DMS114 treated with DMSO at 0.1 percent for 48 hours (cell line): Measurements from ENCODE around the gene NR5A1.

Source experiments
- DNase-seq: peaks from one replicate; lab custom pipeline; 2025; ENCODE audit not compliant: unreplicated experiment; lab: John Stamatoyannopoulos, UW

NR5A1 gene

DNA sequence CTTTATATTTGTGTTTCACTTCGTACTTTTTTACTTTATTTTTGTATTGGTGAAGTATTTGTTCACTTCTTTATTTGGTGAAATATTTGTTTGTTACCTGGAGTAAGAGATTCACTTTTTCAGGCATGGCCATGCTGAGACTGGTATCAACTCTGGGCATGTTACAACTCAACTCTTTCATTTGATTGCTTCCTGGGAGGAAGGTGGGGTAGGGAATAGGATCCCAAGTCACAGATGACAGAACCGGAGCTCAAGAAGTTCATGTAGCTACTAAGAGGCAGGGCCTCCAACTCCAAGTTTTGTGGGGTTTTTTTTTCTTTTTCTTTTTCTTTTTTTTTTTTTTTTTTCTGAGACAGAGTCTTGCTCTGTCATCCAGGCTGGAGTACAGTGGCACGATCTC is 63.0 kb downstream of the NR5A1 start:
- no peak for DNase-seq

DNA sequence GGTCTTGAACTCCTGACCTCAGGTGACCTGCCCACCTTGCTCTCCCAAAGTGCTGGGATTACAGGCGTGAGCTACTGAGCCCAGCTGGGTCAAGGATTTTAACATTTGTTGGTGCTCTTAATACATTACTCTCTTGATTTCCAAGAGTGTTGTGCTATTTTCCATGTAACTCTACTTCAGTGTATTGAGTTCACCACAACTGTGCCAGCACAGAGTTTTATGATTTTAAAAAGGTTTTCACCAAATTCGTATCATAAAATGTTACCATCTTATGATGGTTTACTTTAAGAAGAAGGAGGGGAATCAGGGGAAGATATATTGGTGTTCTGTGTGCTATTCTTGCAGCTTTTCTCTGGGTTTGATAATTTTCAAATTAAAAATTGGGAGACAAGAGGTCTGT is 63.6 kb downstream of the NR5A1 start:
- DNase-seq: no peak

DNA sequence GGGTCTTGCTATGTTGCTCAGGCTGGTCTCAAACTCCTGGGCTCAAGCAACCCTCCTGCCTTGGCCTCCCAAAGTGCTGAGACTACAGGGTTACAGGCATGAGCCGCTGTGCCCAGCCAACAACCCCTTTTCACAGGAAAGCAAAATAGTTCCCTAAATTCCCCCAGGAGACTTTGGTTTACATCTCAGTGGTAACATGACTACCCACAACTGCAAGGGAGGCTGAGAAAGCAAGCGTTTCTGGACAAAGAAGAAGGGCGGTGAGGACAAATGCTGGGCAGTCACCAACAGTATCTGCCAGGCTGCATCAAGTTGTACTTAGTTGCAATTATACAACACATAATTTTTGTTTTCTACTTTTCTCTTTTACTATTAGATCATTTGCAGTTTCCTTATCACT is 64.4 kb downstream of the NR5A1 start:
- DNase-seq: no peak

DNA sequence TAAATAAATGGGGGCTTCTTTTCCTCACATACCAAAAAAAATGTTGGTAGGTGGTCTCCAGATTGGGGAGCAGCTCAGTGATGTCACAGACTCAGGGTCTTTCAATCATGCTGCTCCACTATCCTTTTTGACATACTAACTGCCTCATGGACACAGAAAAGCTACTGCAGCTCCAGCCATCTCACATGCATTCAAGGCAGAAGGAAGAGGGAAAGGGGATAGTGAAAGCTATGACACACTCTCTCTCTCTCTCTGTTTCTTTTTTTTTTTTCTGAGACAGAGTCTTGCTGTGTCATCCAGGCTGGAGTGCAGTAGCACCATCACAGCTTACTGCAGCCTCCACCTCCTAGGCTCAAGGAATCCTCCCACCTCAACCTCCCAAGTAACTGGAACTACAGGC is 64.8 kb downstream of the NR5A1 start:
- no peak for DNase-seq

- DNase-seq: no peak
Measured at GRCh38 chr9:124441291-124441690, 65.9 kb downstream of the NR5A1 start.

DNA sequence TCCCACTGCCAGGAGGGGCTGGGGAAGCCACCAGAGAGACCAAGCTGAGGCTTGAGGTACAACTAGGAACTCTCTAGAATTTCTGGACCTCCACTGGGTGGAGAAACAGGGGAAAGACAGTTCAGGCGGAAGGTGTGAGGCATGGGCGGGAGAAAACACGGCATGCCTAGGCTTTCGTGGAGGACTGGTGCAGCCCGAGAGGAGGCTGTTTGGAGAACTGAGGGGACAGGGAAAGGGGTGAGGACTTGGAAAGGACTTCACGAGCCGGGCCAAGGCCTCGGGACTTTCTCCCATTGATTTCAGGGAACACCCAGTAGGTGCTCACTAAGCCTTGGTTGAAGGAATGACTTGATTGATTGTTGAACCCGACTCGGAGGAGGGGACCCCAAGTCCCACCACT is 66.4 kb downstream of the NR5A1 start:
- DNase-seq: no peak

GRCh38 chr9:124439686-124440243 is 67.4 kb downstream of the NR5A1 start:
- DNase-seq: no peak

DNA sequence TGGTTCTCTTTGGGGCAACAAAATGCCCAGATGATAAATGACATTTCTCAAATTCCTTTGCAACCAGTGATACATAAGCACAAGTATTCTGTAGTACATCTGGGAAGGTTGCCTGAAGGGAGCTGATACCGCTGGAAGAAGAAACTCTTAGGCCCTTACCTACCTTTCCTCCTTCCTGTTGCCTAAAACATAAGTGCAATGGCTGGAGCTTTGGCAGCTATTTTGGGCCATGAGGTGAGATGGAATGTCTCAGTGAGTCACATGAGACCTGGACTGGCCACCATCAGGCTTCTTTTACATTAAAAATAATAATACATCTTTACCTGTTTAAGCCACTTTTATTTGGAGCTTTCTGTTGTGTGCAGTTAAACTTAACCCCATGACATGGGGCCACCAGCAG is 68.1 kb downstream of the NR5A1 start:
- no peak for DNase-seq

DNA sequence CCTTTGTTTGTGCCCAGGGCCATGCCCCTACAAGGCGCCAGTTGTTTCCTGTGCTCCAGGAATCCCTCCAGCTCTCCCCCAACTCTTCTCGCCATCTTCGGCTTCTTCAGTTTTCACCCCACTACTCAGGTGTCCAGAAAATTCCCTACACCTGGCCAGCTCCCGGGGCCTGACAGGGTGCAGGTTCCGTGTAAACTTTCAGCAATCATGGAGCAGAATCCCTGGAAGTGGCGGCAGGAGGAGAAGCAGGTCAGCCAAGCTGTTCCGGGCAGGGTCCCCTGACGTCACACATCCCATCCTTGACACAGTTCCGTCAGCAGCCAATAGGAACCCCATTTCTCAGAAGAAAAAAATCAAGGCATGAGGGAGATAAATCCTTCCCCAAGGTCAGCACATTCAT is 69.1 kb downstream of the NR5A1 start:
- no peak for DNase-seq

GRCh38 chr9:124437086-124437485 is 70.1 kb downstream of the NR5A1 start:
- DNase-seq: no peak

- DNase-seq: no peak
Measured at GRCh38 chr9:124436320-124436719, 70.9 kb downstream of the NR5A1 start.
